ENCODE results near the gene RCBTB2.

- TF ChIP-seq EZH2 (IDR thresholded peaks at IDR 0.05; ENCODE audit: borderline replicate concordance, low read depth, low read length, severe bottlenecking) = no peak
- TF ChIP-seq, protein P1, sequence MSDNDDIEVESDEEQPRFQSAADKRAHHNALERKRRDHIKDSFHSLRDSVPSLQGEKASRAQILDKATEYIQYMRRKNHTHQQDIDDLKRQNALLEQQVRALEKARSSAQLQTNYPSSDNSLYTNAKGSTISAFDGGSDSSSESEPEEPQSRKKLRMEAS (IDR thresholded peaks at IDR 0.05; ENCODE audit: insufficient read depth, insufficient read length) = no peak
- TF ChIP-seq, protein P2, sequence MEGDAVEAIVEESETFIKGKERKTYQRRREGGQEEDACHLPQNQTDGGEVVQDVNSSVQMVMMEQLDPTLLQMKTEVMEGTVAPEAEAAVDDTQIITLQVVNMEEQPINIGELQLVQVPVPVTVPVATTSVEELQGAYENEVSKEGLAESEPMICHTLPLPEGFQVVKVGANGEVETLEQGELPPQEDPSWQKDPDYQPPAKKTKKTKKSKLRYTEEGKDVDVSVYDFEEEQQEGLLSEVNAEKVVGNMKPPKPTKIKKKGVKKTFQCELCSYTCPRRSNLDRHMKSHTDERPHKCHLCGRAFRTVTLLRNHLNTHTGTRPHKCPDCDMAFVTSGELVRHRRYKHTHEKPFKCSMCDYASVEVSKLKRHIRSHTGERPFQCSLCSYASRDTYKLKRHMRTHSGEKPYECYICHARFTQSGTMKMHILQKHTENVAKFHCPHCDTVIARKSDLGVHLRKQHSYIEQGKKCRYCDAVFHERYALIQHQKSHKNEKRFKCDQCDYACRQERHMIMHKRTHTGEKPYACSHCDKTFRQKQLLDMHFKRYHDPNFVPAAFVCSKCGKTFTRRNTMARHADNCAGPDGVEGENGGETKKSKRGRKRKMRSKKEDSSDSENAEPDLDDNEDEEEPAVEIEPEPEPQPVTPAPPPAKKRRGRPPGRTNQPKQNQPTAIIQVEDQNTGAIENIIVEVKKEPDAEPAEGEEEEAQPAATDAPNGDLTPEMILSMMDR (IDR thresholded peaks at IDR 0.05; ENCODE audit: extremely low read depth in 1 of 2, insufficient read depth in 1 of 2, low read depth in 1 of 2, low read length in 2 of 2) = no peak
- no peak for TF ChIP-seq POLR2A (IDR thresholded peaks at IDR 0.05; ENCODE audit: low read depth, low read length)
- TF ChIP-seq POLR2AphosphoS5 (IDR thresholded peaks at IDR 0.05; ENCODE audit: insufficient read depth, low read depth, low read length) = no peak
- TF ChIP-seq MYC (IDR thresholded peaks at IDR 0.05; ENCODE audit: low read depth, low read length) = no peak
- no peak for TF ChIP-seq FOS (IDR thresholded peaks at IDR 0.05; ENCODE audit: borderline replicate concordance, insufficient read depth, low read length)
- no peak for TF ChIP-seq JUN (IDR thresholded peaks at IDR 0.05; ENCODE audit: borderline replicate concordance, insufficient read depth, insufficient read length, low read depth)
- TF ChIP-seq GATA2 (IDR thresholded peaks at IDR 0.05; ENCODE audit: insufficient read depth, insufficient read length, low read depth, low read length) = no peak
Measured at GRCh38 chr13:48542138-48542537, 9.3 kb upstream of the RCBTB2 start.

Data from endothelial cell of umbilical vein (primary cell).